Epithelial cell of proximal tubule (primary cell): Measurements from ENCODE around the gene ST6GAL1. TPM values are rescaled to one million over a fixed set of nuclear protein-coding genes. Genes with fewer than 3 reads are reported as not detected.

Experiments
- DNase-seq: peaks from one replicate; pipeline ENCODE4 v3.0.0-alpha.2; 2011; ENCODE audit warnings: low read depth
- H3K4me3 ChIP-seq: 2 replicates; pipeline ENCODE4 v1.5.1; 2011; ENCODE audit warnings: low read depth, mild to moderate bottlenecking, low read length
- total RNA-seq: library from RNA; depleted of rRNA; stranded (reverse); fragments of >200 nt; gene quantifications from 2 replicates; pipeline ENCODE4 v1.2.3, GENCODE V29; 2015
- TF ChIP-seq, protein P1 (sequence below): conservative IDR thresholded peaks from 2 replicates; pipeline ENCODE4 v1.5.1; 2012; ENCODE audit warnings: low read depth, mild to moderate bottlenecking, low read length

ST6GAL1 gene
- total RNA-seq, 1 donor from 2014 or later: 23.1 TPM

DNA sequence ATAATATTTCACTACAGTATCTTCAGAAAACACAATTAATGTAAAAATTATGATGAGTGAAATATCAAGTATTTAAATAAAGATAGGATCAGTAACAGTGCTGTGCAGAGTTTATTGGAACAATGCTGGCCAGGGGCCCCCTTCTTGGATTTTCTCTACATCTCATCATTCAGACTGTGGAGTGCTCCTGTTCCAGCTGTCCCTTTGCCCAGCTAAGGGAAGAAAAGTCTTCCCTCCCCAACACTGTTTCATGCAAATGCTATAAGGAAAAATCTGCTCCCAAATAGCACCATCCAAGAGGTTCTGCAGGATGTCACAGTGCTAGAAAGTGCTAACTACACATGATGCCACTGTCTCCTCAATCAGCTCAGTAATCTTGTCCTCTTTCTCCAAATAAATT lies 144.5 kb downstream of the ST6GAL1 start:
- no peak overlapping the region for H3K4me3 ChIP-seq
- DNase-seq: no peak
- TF ChIP-seq, protein P1, sequence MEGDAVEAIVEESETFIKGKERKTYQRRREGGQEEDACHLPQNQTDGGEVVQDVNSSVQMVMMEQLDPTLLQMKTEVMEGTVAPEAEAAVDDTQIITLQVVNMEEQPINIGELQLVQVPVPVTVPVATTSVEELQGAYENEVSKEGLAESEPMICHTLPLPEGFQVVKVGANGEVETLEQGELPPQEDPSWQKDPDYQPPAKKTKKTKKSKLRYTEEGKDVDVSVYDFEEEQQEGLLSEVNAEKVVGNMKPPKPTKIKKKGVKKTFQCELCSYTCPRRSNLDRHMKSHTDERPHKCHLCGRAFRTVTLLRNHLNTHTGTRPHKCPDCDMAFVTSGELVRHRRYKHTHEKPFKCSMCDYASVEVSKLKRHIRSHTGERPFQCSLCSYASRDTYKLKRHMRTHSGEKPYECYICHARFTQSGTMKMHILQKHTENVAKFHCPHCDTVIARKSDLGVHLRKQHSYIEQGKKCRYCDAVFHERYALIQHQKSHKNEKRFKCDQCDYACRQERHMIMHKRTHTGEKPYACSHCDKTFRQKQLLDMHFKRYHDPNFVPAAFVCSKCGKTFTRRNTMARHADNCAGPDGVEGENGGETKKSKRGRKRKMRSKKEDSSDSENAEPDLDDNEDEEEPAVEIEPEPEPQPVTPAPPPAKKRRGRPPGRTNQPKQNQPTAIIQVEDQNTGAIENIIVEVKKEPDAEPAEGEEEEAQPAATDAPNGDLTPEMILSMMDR: no peak

DNA sequence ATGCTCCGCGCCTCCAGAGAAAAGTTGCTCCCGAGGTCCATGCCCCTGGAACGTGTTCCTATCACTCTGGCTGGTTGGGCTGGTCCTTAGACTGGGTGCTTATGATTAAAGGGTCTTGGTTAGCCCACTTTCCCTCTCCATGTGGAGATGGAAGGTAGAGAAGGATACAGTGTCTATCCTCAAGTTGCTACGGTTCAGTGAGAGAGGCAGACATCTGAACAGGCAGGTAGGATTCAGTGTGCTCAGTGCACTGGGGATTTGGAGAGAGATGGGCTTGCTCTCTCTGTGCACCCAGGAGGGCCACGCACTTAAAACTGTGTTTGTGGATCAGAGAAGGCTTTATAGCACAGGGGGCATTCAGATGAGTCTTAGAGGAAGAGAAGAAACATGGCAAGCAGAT lies 146.0 kb downstream of the ST6GAL1 start:
- no peak overlapping the region for H3K4me3 ChIP-seq
- DNase-seq: no peak
- TF ChIP-seq, protein P1: no peak

DNA sequence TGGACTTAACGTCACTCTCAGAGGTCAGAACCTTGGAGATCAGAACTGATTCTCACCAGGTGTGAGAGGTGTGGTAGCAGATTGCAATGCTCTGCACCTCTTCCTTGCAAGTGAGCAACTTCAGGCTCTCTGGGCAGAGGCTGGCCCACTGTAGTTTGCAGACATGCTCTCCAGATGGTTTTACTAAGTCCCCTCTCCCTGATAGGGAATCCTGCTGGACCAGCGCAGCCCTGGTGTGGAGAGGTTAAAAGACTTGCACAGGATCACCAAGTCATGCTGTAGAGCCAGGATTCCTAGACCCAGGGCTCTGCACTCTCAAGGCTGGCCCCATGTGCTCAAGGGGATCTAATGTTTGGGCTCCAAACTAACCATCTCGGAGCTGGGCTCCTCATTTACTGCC lies 146.8 kb downstream of the ST6GAL1 start:
- TF ChIP-seq, protein P1: no peak
- no peak for DNase-seq
- H3K4me3 ChIP-seq: no peak overlapping the region

DNA sequence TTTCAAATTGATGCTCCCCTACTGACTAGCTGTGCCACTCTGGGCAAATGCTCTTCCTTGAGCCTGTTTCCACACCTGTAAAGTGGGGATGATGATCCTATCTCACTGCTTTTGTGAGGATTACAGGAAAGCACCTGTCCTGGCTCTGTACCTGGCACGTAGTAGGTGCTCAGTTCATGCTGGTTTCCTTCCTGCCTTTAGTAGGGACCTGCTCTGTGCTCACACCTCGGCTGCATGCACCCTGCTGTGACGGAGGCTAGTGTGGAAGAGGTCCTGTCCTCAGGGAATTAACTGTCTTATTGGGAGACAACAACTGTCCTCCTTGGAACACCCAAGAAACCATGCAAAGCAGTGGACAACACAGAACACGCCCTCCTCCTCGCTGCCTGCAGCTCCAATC lies 147.2 kb downstream of the ST6GAL1 start:
- DNase-seq: no peak
- H3K4me3 ChIP-seq: no peak overlapping the region
- TF ChIP-seq, protein P1: no peak

DNA sequence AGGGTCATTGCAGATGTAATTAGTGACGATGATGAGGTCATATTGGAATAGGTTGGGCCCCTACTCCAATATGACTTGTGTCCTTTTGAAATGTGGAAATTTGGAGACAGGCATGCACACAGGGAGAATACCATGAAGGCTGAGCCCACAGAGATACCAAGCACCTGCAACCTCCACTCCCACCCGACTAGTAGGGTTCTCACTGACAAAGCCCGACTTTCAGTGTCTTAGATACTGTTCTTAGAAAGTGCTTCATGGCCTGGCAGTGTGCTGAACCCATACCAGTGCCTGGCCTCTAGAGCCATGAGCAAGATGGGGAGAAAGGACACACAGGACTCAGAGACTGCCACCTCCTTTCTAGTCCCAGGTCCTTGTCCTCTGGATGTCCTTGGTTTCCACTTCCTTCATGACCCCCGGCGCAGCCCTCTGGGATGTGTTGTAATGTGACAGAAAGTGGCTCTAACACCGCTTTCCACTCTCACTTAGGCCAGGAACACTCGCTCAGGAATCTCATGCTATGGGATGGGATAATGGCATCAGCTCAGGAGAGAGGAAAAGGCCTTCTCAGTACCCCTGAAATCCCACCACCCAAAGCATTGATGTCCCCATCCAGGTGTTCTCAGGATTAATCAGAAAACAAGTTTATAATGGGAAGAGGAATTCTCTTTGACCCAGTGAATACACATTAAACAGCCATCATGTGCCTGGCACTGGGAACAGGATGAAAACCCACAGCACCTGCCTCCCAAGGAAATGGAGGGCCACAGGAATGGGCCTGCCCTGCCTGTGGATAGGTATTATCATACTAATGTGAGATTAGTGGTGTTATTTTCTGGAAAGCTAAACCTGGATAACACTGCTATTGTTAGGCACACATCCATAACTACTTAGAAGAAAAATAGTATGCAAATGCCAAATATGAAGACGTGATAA lies 149.0 kb downstream of the ST6GAL1 start:
- H3K4me3 ChIP-seq: no peak overlapping the region
- DNase-seq: no peak
- TF ChIP-seq, protein P1: no peak

DNA sequence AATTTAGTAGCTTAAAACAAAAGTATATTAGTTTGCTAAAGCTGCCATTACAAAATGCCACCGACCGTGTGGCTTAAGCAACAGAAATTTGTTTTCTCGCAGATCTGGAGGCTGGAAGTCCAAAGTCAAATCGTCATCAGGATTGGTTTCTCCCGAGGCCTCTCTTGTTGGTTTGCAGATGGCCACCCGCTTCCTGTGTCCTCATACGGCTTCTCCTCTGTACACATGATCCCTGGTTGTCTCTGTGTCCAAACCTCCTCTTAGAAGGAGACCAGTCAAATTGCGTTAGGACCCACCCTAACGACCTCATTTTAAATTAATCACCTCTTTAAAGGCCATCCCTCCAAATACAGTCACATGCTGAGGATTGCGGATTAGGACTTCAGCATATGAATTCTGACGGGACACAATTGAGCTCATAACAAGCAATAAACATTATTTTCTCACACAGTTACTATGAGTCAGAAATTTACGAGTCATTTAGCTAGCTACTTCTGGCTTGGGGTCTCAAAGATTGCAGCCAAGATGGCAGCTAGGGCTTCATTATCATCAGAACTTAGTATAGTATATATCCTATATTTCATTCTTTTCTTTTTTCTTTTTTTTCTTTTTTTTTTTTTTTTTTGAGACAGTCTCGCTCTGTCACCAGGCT lies 150.6 kb downstream of the ST6GAL1 start:
- TF ChIP-seq, protein P1: no peak

More for the DNA sequence above, 150.6 kb downstream of the ST6GAL1 start:
- no peak overlapping the region for H3K4me3 ChIP-seq
- DNase-seq: no peak
